HG03457 (cell line): ENCODE measurements around the gene TLK2.

Experiments
- ATAC-seq: cut with Tn5 transposase; IDR thresholded peaks from one replicate; pipeline ENCODE4 v1.9.1; 2021; ENCODE audit warnings: moderate number of reproducible peaks; ENCODE audit not compliant: unreplicated experiment

TLK2 gene

DNA sequence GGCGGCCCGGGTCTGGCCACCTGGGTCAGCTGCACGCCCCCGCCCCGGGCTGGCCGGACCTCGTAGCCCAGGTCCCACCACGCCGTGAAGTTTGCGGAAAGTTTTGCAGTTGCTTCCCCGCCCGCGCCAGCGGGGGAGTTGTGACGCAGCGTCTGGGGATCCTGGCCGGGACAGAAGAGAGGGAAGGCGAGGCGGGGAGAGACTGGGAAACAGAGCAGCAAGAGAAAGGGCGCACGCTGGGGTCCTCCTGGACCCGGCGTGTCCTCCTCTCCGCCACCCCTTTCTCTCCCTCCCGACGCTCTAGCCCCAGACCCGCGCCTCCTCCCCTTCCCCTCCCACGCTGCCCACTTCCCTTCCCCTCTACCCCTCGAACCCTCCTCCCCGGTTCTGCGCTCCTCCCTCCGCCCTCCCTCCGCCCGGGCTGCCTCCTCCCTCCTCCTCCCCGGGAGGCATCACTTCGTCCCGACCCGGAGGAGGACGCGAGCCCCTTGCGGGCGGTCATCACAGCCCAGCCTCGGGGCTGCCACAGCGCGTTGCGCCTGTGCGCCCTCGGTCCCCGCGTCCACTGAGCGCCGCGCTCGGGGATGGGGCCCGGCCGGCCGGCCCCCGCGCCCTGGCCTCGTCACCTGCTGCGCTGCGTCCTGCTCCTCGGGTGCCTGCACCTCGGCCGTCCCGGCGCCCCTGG is 148.7 kb downstream of the TLK2 start, which contains the start of gene MRC2:
MRC2 (plus strand) TSS at position 452 of the 685 bp plus-strand sequence; CDS start at position 585, 133 bp downstream.
- ATAC-seq = no peak

DNA sequence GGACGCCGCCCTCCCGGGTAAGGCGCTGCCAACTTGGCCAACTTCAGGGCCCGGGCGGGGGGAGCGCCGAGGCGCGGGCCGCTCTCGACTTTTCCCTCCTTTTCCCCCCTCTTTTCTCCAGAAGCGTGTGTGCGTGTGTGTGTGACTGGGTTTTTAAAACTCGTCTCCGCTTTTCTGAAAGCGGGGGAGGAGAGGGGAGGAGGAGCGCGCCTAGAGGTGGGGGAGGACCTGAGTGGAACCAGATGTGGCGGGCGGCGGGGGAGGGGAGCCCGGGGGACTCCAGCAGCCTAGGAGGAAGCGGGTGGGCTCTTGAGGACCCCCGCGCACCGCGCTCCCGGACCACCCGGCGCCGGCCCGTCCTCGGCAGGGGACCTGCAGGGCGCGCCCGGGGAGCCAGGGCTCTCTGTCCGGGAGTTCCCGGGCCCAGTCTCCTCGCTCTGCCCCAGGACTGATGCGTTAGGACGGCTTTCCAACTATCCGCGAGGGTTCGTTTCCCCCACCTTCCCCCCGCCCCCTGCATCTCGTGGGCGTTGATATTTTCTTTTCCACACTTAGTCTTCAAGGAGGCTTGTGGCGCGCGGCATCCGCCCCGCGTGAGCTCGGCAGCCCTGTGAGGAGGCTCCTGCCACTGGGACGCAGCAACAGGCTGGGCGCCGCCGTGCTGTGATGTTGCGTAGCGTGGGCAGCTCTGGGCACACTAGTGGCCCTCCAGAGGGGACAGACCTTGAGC is 149.4 kb downstream of the TLK2 start:
- ATAC-seq = no peak

GRCh38 chr17:62628831-62629555 is 150.4 kb downstream of the TLK2 start:
- no peak for ATAC-seq

GRCh38 chr17:62629556-62630364 is 151.1 kb downstream of the TLK2 start:
- ATAC-seq = no peak

DNA sequence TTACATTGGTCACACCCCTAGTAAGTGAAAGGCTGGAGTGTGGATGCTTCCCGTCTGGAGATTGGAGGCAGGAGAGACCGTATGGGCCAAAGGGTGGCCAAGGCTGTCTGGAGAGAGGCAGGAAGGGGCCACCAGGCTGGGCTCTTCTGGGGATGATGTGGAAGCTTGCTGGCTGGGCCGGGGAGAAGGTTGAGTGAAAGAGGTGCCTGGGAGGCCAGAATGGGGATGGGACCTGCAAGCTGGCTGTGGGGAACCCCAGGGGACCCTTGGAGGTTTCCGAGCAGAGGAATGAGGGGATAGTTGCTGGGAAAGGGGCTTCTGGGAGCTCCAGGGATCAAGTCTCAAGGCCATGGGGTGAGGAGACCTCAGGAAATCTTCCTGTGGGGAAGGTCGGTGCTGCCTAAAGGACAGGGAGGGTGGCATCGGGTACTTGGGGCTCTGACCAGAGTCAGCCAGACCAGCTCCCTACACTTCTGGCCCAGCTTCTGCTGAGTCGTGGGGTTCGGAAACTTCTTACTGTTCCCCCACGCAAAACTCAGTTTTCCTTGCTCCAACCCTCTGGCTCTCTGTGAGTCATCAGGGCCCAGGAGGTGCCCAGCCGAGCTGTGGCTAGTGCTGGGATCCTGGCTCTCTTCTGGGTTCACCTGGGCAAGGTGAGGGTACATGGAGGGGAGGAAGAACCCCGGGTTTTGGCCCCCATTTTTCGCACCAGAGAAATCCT is 151.9 kb downstream of the TLK2 start:
- no peak for ATAC-seq

- no peak for ATAC-seq
Observed at GRCh38 chr17:62631086-62631935, 152.7 kb downstream of the TLK2 start.

GRCh38 chr17:62631936-62632924 is 153.6 kb downstream of the TLK2 start:
- ATAC-seq = no peak

- ATAC-seq = no peak
Observed at GRCh38 chr17:62637809-62638208, 159.2 kb downstream of the TLK2 start.

DNA sequence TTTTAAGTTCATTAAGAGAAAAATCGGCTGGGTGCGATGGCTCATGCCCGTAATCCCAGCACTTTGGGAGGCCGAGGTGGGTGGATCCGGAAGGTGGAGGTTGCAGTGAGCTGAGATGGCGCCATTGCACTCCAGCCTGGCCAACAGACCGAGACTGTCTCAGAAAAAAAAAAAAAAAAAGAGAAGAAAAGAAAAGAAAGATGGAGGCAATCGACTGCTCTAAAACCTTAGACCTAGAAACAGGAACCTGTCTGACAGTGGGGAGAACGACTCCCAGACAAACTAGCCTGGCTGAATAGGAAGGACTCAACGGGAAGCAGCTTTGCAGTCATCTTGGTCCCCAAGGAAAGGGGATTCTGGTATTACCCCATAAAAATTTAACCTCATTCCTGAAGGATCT is 162.5 kb downstream of the TLK2 start:
- no peak for ATAC-seq

GRCh38 chr17:62641951-62642350 is 163.3 kb downstream of the TLK2 start:
- ATAC-seq = no peak

DNA sequence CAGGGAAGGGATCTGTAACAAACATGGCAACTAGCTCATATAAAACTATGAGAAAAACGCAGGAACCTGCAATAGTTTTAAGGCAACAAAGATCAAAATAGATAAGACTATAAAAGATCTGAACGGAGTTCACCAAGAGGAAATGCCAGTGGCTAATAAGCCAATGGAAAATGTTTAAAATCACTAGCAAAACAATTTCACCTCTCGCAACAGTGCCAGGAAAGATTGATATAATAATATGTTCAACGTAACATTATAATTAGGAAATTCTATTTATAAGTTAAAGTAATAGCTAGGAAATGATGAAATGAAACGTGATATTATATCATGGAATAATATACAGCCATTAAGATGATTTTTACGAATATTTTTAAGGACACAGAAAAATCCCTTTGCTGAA is 164.9 kb downstream of the TLK2 start:
- ATAC-seq = no peak

DNA sequence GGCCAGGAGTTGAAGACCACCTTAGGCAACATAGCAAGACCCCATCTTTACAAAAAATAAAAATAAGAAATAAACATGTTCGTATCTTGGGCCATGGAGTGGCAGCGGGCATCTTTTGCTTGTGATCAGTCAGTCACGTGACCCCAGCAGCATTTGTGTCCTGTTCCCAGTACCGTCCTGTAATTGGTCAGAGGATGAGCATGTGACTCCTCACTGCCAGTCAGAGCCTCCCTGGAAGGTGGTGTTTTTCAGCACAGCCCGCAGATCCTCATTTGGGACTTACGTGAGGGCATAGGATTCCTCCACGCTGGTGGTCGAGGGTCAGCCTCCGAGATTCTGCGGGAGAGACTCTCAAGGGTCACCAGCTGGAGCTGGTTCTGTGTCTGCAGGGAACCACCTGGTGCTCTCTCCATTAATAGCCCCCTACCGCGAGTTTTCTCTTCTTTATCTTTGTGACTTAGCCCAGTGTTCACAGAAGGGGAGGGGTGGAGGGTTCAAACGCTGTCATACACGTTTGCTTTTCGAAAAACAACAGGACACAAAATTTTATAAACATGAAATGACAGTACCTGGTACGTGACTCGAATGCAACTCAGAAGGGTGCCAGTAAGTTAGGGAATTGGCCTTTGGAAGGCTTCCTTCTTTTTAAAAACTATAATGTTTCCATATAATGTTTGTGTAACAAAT is 166.0 kb downstream of the TLK2 start:
- ATAC-seq = no peak

- no peak for ATAC-seq
Observed at GRCh38 chr17:62648251-62648955, 169.8 kb downstream of the TLK2 start.

DNA sequence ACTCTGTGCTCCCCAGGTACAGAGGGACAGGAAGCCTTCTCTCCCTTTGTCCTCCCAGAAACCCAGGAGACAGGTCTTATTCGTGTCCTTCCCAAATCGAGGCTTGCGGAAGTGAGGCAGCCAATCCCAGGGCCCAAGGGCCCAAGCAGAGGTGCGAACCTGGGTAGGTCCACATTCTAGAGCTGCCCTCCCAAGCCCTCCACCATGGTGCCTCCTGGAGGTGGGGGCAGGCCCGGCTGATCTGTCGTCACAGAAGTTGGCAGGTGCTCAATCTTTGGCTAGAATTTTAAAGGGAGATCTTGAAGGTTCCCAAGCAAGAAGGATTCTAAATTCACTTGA is 170.3 kb downstream of the TLK2 start:
- no peak for ATAC-seq

DNA sequence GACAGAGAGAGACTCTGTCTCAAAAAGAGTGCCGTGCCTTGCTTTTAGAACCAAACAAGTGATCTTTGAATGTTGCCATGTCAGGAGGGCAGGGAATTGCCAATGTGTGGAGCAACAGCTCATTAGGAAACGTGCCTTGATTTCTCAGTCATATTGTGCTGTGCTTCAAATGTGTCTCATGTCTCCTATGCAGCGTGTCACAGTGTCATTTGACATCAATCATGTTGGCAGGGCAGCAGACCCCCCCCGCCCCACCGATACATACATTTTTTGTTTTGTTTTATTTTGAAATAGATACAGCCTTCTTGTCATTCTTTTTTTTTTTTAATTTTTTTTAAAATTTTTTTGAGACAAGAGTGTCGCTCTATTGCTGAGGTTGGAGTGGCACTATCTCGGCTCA is 170.9 kb downstream of the TLK2 start:
- ATAC-seq = no peak

DNA sequence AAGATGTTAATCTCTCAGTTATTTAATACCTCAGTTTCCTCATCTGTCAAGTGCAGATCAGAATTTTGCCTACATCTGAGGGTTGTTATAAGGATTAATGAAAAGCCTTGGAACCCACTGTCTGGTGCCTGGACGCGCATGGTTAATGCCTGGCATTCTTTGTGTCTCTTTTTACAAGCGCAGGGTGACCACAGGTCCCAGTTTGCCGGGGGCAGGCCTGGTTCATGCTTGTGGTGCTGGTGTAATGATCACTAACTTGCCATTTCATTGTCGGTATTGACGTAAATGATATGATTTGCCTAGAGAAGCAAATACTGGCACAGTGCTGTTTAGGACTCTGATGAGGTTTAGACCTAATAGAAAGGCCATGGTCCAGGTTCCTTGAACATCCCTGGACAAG is 172.0 kb downstream of the TLK2 start:
- ATAC-seq = no peak
